Thyroid gland (tissue), 4 donors: ENCODE results near the gene CCDC181.

Experiments used
- CTCF ChIP-seq, 6 experiments: fragments of 200-600 bp in 3 of 6; fragments of 450-650 bp in 3 of 6; sonication (generic) in 3 of 6; IDR thresholded peaks; one replicate each; pipeline ENCODE4 v1.5.1; 2016 to 2019; ENCODE audit warnings: antibody characterized with exemption in 6 of 6, mild to moderate bottlenecking in 2 of 6, inconsistent platforms in 1 of 6, moderate library complexity in 1 of 6
- POLR2A ChIP-seq, 2 donors: fragments of 450-650 bp; IDR thresholded peaks; one replicate each; pipeline ENCODE4 v1.6.1; 2017; ENCODE audit warnings: antibody characterized with exemption in 2 of 2, mild to moderate bottlenecking in 2 of 2, moderate library complexity in 1 of 2

GRCh38 chr1:169371404-169371803 lies 55.9 kb downstream of the CCDC181 start:
- TF ChIP-seq POLR2A (IDR thresholded peaks at IDR 0.05) (no peak), CTCF (IDR thresholded peaks at IDR 0.05) (no peak)
